ENCODE data around the gene SERAC1.

DNA sequence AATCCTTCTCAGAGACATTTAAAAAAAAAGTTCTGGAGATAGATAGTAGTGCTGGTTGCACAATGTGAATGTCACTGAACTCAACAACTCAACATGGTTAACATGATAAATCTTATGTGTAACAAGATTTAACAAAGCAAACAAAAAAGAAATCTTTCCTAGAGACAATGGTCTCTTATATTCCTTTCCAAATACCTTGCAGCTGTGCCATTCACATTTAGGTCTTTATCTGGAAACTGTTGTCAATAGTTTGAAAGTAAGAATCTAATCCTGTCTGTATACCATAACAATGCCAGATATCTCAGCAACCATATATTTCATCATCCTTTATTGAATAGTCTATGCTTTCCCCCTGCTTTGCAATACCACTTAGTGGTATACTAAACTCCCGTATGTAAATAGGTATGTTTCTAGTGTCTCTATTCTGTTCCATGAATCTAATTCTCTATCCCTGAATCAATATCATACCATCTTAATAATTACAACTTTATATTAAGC is 2.1 kb downstream of the SERAC1 start:
- TF ChIP-seq GATA3 (IDR thresholded peaks at IDR 0.05; ENCODE audit: low read depth, low read length), result no peak
- TF ChIP-seq GATA2 (IDR thresholded peaks at IDR 0.05; ENCODE audit: low read depth, low read length), result no peak

All from SH-SY5Y (cell line).